Measurements from ENCODE around the gene CHKB.

DNA sequence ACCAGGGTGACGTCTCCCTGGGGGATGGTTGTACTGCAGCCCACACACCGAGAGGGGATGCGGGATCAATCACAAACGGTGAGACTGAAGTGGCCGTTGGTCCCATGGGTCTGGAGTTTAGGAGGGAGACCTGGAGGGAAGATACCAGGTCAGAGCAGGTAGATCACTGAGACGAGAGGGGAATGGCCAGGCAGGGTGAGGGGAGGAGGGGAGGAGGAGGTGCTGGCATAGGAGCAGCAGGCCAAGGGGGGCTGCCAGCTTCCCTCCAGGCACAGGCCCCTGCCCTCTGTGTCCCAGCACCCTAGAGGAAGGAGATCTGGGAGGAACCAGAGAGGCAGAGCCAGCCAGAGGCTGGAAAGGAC lies 25.0 kb upstream of the CHKB start:
- TF ChIP-seq, protein P1, sequence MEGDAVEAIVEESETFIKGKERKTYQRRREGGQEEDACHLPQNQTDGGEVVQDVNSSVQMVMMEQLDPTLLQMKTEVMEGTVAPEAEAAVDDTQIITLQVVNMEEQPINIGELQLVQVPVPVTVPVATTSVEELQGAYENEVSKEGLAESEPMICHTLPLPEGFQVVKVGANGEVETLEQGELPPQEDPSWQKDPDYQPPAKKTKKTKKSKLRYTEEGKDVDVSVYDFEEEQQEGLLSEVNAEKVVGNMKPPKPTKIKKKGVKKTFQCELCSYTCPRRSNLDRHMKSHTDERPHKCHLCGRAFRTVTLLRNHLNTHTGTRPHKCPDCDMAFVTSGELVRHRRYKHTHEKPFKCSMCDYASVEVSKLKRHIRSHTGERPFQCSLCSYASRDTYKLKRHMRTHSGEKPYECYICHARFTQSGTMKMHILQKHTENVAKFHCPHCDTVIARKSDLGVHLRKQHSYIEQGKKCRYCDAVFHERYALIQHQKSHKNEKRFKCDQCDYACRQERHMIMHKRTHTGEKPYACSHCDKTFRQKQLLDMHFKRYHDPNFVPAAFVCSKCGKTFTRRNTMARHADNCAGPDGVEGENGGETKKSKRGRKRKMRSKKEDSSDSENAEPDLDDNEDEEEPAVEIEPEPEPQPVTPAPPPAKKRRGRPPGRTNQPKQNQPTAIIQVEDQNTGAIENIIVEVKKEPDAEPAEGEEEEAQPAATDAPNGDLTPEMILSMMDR (IDR thresholded peaks at IDR 0.05 in 2 of 3, conservative IDR thresholded peaks at IDR 0.05 in 1 of 3; ENCODE audit: borderline replicate concordance in 1 of 3, insufficient read depth in 1 of 3, low read depth in 2 of 3, low read length in 2 of 3) = no peak
- TF ChIP-seq POLR2A (IDR thresholded peaks at IDR 0.05; ENCODE audit: borderline replicate concordance, extremely low read depth, insufficient read depth, insufficient read length) = no peak
- no peak for TF ChIP-seq POLR2AphosphoS5 (IDR thresholded peaks at IDR 0.05; ENCODE audit: low read depth, low read length)
- TF ChIP-seq SRF (IDR thresholded peaks at IDR 0.05; ENCODE audit: low read depth) = no peak
- TF ChIP-seq EZH2 (IDR thresholded peaks at IDR 0.05) = no peak
- TF ChIP-seq TCF7L2 (IDR thresholded peaks at IDR 0.05; ENCODE audit: borderline replicate concordance, extremely low read depth, insufficient read depth, insufficient read length) = no peak
